ENCODE data around the gene PROC.

DNA sequence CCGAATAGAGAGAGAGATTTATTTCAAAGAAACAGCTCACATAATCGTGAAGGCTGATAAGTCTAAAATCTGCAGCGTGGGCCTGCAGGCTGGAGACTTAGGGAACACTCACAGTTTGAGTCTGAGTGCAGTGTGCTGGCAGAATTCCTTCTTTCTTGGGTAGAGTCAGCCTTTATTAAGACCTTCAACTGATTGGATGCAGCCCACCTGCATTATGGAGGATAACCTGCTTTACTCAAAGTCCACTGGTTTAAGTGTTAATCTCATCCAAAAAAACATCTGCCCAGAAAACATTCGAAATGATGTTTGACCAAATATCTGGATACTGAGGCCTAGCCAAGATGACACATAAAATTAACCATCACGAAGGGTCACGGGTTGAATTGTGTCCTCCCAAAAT, 16.3 kb downstream of the PROC start:
- TF ChIP-seq POLR2A (IDR thresholded peaks at IDR 0.05) = no peak
- TF ChIP-seq POLR2AphosphoS5 (IDR thresholded peaks at IDR 0.05) = no peak
- TF ChIP-seq, protein P1, sequence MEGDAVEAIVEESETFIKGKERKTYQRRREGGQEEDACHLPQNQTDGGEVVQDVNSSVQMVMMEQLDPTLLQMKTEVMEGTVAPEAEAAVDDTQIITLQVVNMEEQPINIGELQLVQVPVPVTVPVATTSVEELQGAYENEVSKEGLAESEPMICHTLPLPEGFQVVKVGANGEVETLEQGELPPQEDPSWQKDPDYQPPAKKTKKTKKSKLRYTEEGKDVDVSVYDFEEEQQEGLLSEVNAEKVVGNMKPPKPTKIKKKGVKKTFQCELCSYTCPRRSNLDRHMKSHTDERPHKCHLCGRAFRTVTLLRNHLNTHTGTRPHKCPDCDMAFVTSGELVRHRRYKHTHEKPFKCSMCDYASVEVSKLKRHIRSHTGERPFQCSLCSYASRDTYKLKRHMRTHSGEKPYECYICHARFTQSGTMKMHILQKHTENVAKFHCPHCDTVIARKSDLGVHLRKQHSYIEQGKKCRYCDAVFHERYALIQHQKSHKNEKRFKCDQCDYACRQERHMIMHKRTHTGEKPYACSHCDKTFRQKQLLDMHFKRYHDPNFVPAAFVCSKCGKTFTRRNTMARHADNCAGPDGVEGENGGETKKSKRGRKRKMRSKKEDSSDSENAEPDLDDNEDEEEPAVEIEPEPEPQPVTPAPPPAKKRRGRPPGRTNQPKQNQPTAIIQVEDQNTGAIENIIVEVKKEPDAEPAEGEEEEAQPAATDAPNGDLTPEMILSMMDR (IDR thresholded peaks at IDR 0.05) = no peak
